Endodermal cell (in vitro differentiated cells): Measurements from ENCODE around the gene ARAP2. TPM values are rescaled to one million over a fixed set of nuclear protein-coding genes. Genes with fewer than 3 reads are reported as not detected.

Source experiments
- DNase-seq: peaks from one replicate; pipeline ENCODE4 v3.0.0-alpha.2; 2017
- H3K27ac ChIP-seq: 2 replicates; pipeline ENCODE4 v1.5.1; 2013; ENCODE audit warnings: mild to moderate bottlenecking, low read depth, low read length, moderate library complexity
- H3K27me3 ChIP-seq: 2 replicates; pipeline ENCODE4 v1.6.1; 2013; ENCODE audit warnings: mild to moderate bottlenecking, low read length, moderate library complexity; ENCODE audit not compliant: insufficient read depth, control insufficient read depth, poor library complexity, severe bottlenecking
- H3K36me3 ChIP-seq: 2 replicates; pipeline ENCODE4 v1.7.0; 2013; ENCODE audit warnings: mild to moderate bottlenecking, low read length, moderate library complexity; ENCODE audit not compliant: control insufficient read depth, insufficient read depth
- H3K4me1 ChIP-seq: one replicate; pipeline ENCODE4 v1.7.0; 2013; ENCODE audit warnings: low read length; ENCODE audit not compliant: control insufficient read depth, insufficient read depth
- H3K4me3 ChIP-seq: 2 replicates; pipeline ENCODE4 v1.5.1; 2013; ENCODE audit warnings: mild to moderate bottlenecking, low read length, moderate library complexity
- H3K9ac ChIP-seq: 2 replicates; pipeline ENCODE4 v1.6.1; 2013; ENCODE audit warnings: mild to moderate bottlenecking, low read length, moderate library complexity; ENCODE audit not compliant: poor library complexity, severe bottlenecking; ENCODE audit errors: extremely low read depth
- H3K9me3 ChIP-seq: 2 replicates; pipeline ENCODE4 v1.6.1; 2013; ENCODE audit warnings: mild to moderate bottlenecking, low read length, moderate library complexity; ENCODE audit not compliant: control insufficient read depth
- H3K27ac Mint-ChIP-seq: 2 replicates; pipeline ENCODE4 v1.8.0; 2020; ENCODE audit warnings: mixed read lengths
- H3K27me3 Mint-ChIP-seq: 2 replicates; pipeline ENCODE4 v1.8.0; 2021; ENCODE audit warnings: mild to moderate bottlenecking, mixed read lengths; ENCODE audit not compliant: insufficient read depth
- H3K36me3 Mint-ChIP-seq: 2 replicates; pipeline ENCODE4 v1.8.0; 2020; ENCODE audit warnings: low read depth, mixed read lengths
- H3K4me1 Mint-ChIP-seq: 2 replicates; pipeline ENCODE4 v1.8.0; 2020; ENCODE audit warnings: mixed read lengths
- H3K4me3 Mint-ChIP-seq: 2 replicates; pipeline ENCODE4 v1.8.0; 2020; ENCODE audit warnings: mild to moderate bottlenecking, moderate library complexity, mixed read lengths
- H3K9me3 Mint-ChIP-seq: 2 replicates; pipeline ENCODE4 v1.8.0; 2020; ENCODE audit warnings: mild to moderate bottlenecking, mixed read lengths
- CTCF ChIP-seq: fragments of 200-600 bp; sonication (generic); conservative IDR thresholded peaks from 2 replicates; pipeline ENCODE4 v1.5.0; 2021; ENCODE audit warnings: antibody characterized with exemption, mild to moderate bottlenecking
- WGBS, 2 experiments: methylation state at CpG; one replicate each; pipeline versions ENCODE4 v1.1.5 to v1.1.7; 2013; ENCODE audit warnings: missing lambda C conversion rate in 2 of 2, mixed read lengths in 1 of 2; ENCODE audit not compliant: insufficient coverage in 1 of 2, insufficient read length in 1 of 2; 5-methylcytosine and 5-hydroxymethylcytosine counted together
- total RNA-seq, 2 donors: library from RNA; stranded (reverse); fragmentation: NEBNext Ultra II Directional in 1 of 2; extraction: Animal tissue kit (Norgen Biotek cat#: 25700) in 1 of 2; gene quantifications; 2 replicates in 1 of 2; 3 replicates in 1 of 2; pipeline ENCODE4 v1.2.1, GENCODE V29; 2021

Gene ARAP2
- total RNA-seq, 2 donors from 2014 or later: 2.2 to 5.5 TPM

- H3K36me3 ChIP-seq: no peaks in the 10 kb centered on the region
- H3K27me3 ChIP-seq: no peaks in the 10 kb centered on the region
- no peak for TF ChIP-seq CTCF
- H3K36me3 Mint-ChIP-seq: no peaks in the 10 kb centered on the region
- H3K9me3 ChIP-seq: no peaks in the 10 kb centered on the region
- no peak overlapping the region for H3K27ac ChIP-seq
- DNase-seq: no peak
- H3K4me1 Mint-ChIP-seq: peaks cover 5% of the 10 kb centered on the region
- 93 to 95% methylated on average over 3 to 5 of the region's 5 CpGs for WGBS, 2 experiments
- no peaks in the 10 kb centered on the region for H3K4me1 ChIP-seq
- no peak overlapping the region for H3K27ac Mint-ChIP-seq
- H3K9me3 Mint-ChIP-seq: no peaks in the 10 kb centered on the region
- no peak overlapping the region for H3K9ac ChIP-seq
- H3K27me3 Mint-ChIP-seq: no peaks in the 10 kb centered on the region
- H3K4me3 ChIP-seq: no peak overlapping the region
- no peak overlapping the region for H3K4me3 Mint-ChIP-seq
These were observed 25.3 kb upstream of the ARAP2 start for GRCh38 chr4:36269533-36270173.

- Mint-ChIP-seq H3K36me3 (no peaks in the 10 kb centered on the region), H3K27ac (no peak overlapping the region), H3K9me3 (no peaks in the 10 kb centered on the region), H3K27me3 (no peaks in the 10 kb centered on the region), H3K4me1 (peaks cover 5% of the 10 kb centered on the region), H3K4me3 (no peak overlapping the region)
- no peak for DNase-seq
- no peak for TF ChIP-seq CTCF
- 86 to 94% methylated on average over 1 to 4 of the region's 4 CpGs for WGBS, 2 experiments
- H3K27me3 ChIP-seq: no peaks in the 10 kb centered on the region
- H3K4me1 ChIP-seq: no peaks in the 10 kb centered on the region
- H3K4me3 ChIP-seq: no peak overlapping the region
- no peaks in the 10 kb centered on the region for H3K36me3 ChIP-seq
- H3K9ac ChIP-seq: no peak overlapping the region
- H3K9me3 ChIP-seq: no peaks in the 10 kb centered on the region
- no peak overlapping the region for H3K27ac ChIP-seq
These were observed 24.8 kb upstream of the ARAP2 start for GRCh38 chr4:36269101-36269500.

GRCh38 chr4:36267486-36268268, 23.4 kb upstream of the ARAP2 start:
- no peaks in the 10 kb centered on the region for H3K27me3 Mint-ChIP-seq

More at GRCh38 chr4:36267486-36268268, 23.4 kb upstream of the ARAP2 start:
- Histone ChIP-seq H3K4me3 (no peak overlapping the region), H3K9ac (no peak overlapping the region), H3K27me3 (no peaks in the 10 kb centered on the region), H3K9me3 (no peaks in the 10 kb centered on the region), H3K27ac (no peak overlapping the region), H3K36me3 (no peaks in the 10 kb centered on the region), H3K4me1 (no peaks in the 10 kb centered on the region)
- TF ChIP-seq CTCF: no peak
- 79% methylated on average over 2 of the region's 2 CpGs; no CpG with 5 or more reads in 1 of the 2 experiments for WGBS, 2 experiments
- DNase-seq: no peak
- no peaks in the 10 kb centered on the region for H3K4me1 Mint-ChIP-seq
- H3K27ac Mint-ChIP-seq: no peak overlapping the region
- no peak overlapping the region for H3K4me3 Mint-ChIP-seq
- H3K36me3 Mint-ChIP-seq: no peaks in the 10 kb centered on the region
- H3K9me3 Mint-ChIP-seq: no peaks in the 10 kb centered on the region
